ENCODE results near the gene ABCA8.

Gene ABCA8

GRCh38 chr17:68821860-68822696, 133.1 kb downstream of the ABCA8 start:
- no peak for DNase-seq

GRCh38 chr17:68820825-68821481, 134.2 kb downstream of the ABCA8 start:
- no peak for DNase-seq

- DNase-seq, result no peak
Observed at GRCh38 chr17:68820476-68820824, 134.7 kb downstream of the ABCA8 start.

GRCh38 chr17:68819465-68819864, 135.7 kb downstream of the ABCA8 start:
- no peak for DNase-seq
